HEK293 (cell line): ENCODE measurements around the gene JAKMIP1.

ENCODE experiments used
- CTCF ChIA-PET: fragments of 350-600 bp; formaldehyde crosslinking; extraction: SDS; loops from one replicate; lab custom pipeline; 2021; ENCODE audit warnings: antibody characterized with exemption; lab: Yijun Ruan, JAX
- POLR2A ChIA-PET: fragments of 300-600 bp; formaldehyde crosslinking; extraction: SDS; loops from one replicate; lab custom pipeline; 2020; ENCODE audit warnings: antibody characterized with exemption, inconsistent platforms; lab: Yijun Ruan, JAX
- H3K27ac ChIP-seq: fragments of 200-500 bp; sonication (Bioruptor generic); 2 replicates; pipeline ENCODE4 v1.5.1; 2014; ENCODE audit warnings: low read depth, low read length, control low read depth, inconsistent platforms; ENCODE audit errors: extremely low read depth
- H3K36me3 ChIP-seq, 2 experiments: fragments of 200-500 bp in 1 of 2; sonication (Bioruptor generic) in 1 of 2; 1 replicate in 1 of 2; 2 replicates in 1 of 2; pipeline ENCODE4 v1.5.1; 2014 to 2017; ENCODE audit warnings: inconsistent platforms in 2 of 2, low read length in 2 of 2; ENCODE audit not compliant: control insufficient read depth in 2 of 2, insufficient read depth in 1 of 2
- H3K4me1 ChIP-seq: fragments of 200-500 bp; sonication (Bioruptor generic); 2 replicates; pipeline ENCODE4 v1.5.1; 2014; ENCODE audit warnings: mild to moderate bottlenecking, low read length, inconsistent platforms; ENCODE audit not compliant: control insufficient read depth, insufficient read depth
- H3K4me3 ChIP-seq: 2 replicates; pipeline ENCODE4 v1.5.1; 2011; ENCODE audit warnings: low read depth, mild to moderate bottlenecking, control low read depth, low read length, moderate library complexity
- H3K9me3 ChIP-seq: fragments of 200-500 bp; sonication (Bioruptor generic); 2 replicates; pipeline ENCODE4 v1.5.1; 2014; ENCODE audit warnings: low read depth, low read length, inconsistent platforms; ENCODE audit not compliant: control insufficient read depth, insufficient read depth
- BCL11A ChIP-seq: fragments of 450-650 bp; formaldehyde crosslinking; IDR thresholded peaks from 2 replicates; pipeline ENCODE4 v1.5.1; 2016; ENCODE audit warnings: low read depth, missing biosample characterization, missing genetic modification characterization
- BCL6B ChIP-seq: fragments of 450-650 bp; formaldehyde crosslinking; IDR thresholded peaks from 2 replicates; pipeline ENCODE4 v1.5.1; 2017; ENCODE audit warnings: missing biosample characterization, missing genetic modification characterization
- ELK4 ChIP-seq: IDR thresholded peaks from 2 replicates; pipeline ENCODE4 v1.6.1; 2011; ENCODE audit warnings: mild to moderate bottlenecking, low read depth, low read length, borderline replicate concordance
- FEZF1 ChIP-seq: fragments of 450-650 bp; formaldehyde crosslinking; IDR thresholded peaks from 2 replicates; pipeline ENCODE4 v1.5.1; 2016; ENCODE audit warnings: missing biosample characterization, missing genetic modification characterization
- IKZF3 ChIP-seq: fragments of 450-650 bp; IDR thresholded peaks from 2 replicates; pipeline ENCODE4 v1.5.0; 2018; ENCODE audit warnings: missing biosample characterization, mild to moderate bottlenecking, missing genetic modification characterization, moderate library complexity
- OSR2 ChIP-seq: fragments of 450-650 bp; formaldehyde crosslinking; IDR thresholded peaks from 2 replicates; pipeline ENCODE4 v1.5.1; 2016; ENCODE audit warnings: missing biosample characterization, missing genetic modification characterization
- PBX3 ChIP-seq: sonication (generic); formaldehyde crosslinking; IDR thresholded peaks from 2 replicates; pipeline ENCODE4 v1.8.1; 2022; ENCODE audit warnings: mild to moderate bottlenecking, moderate library complexity, missing genetic modification reagents
- SETDB1 ChIP-seq: IDR thresholded peaks from one replicate; pipeline ENCODE4 v1.6.1; 2017; ENCODE audit warnings: mild to moderate bottlenecking, low read length, moderate library complexity, mixed read lengths; ENCODE audit not compliant: insufficient read length
- ZBTB20 ChIP-seq: fragments of 450-650 bp; formaldehyde crosslinking; IDR thresholded peaks from 2 replicates; pipeline ENCODE4 v1.5.1; 2016; ENCODE audit warnings: missing biosample characterization, missing genetic modification characterization
- ZBTB7A ChIP-seq: fragments of 450-650 bp; formaldehyde crosslinking; IDR thresholded peaks from 2 replicates; pipeline ENCODE4 v1.5.1; 2016; ENCODE audit warnings: low read depth, missing biosample characterization, missing genetic modification characterization
- ZFP69B ChIP-seq: fragments of 450-650 bp; formaldehyde crosslinking; IDR thresholded peaks from 2 replicates; pipeline ENCODE4 v1.5.1; 2016; ENCODE audit warnings: missing biosample characterization, missing genetic modification characterization
- ZNF112 ChIP-seq: fragments of 450-650 bp; formaldehyde crosslinking; IDR thresholded peaks from 2 replicates; pipeline ENCODE4 v1.5.0; 2017; ENCODE audit warnings: missing biosample characterization, missing genetic modification characterization
- ZNF140 ChIP-seq: fragments of 450-650 bp; formaldehyde crosslinking; IDR thresholded peaks from 2 replicates; pipeline ENCODE4 v1.5.1; 2016; ENCODE audit warnings: missing biosample characterization, missing genetic modification characterization
- ZNF16 ChIP-seq: fragments of 450-650 bp; formaldehyde crosslinking; IDR thresholded peaks from 2 replicates; pipeline ENCODE4 v1.5.1; 2016; ENCODE audit warnings: low read depth, missing biosample characterization, missing genetic modification characterization
- ZNF2 ChIP-seq: fragments of 450-650 bp; formaldehyde crosslinking; IDR thresholded peaks from 2 replicates; pipeline ENCODE4 v1.5.1; 2016; ENCODE audit warnings: missing biosample characterization, missing genetic modification characterization
- ZNF274 ChIP-seq, 2 experiments: fragments of 200-500 bp in 1 of 2; fragments of 450-650 bp in 1 of 2; sonication (Bioruptor generic) in 1 of 2; formaldehyde crosslinking in 1 of 2; IDR thresholded peaks; 2 replicates each; pipeline versions ENCODE4 v1.5.1 to v1.6.1; 2014 to 2016; ENCODE audit warnings: borderline replicate concordance in 1 of 2, inconsistent platforms in 1 of 2, low read length in 1 of 2, missing biosample characterization in 1 of 2, missing genetic modification characterization in 1 of 2
- ZNF311 ChIP-seq: fragments of 450-650 bp; formaldehyde crosslinking; IDR thresholded peaks from 2 replicates; pipeline ENCODE4 v1.5.1; 2017; ENCODE audit warnings: missing biosample characterization, missing genetic modification characterization, borderline replicate concordance
- ZNF404 ChIP-seq: fragments of 450-650 bp; formaldehyde crosslinking; IDR thresholded peaks from 2 replicates; pipeline ENCODE4 v1.5.1; 2017; ENCODE audit warnings: missing biosample characterization, missing genetic modification characterization
- ZNF48 ChIP-seq: fragments of 450-650 bp; formaldehyde crosslinking; IDR thresholded peaks from 2 replicates; pipeline ENCODE4 v1.5.1; 2016; ENCODE audit warnings: missing biosample characterization, missing genetic modification characterization
- ZNF488 ChIP-seq: fragments of 450-650 bp; formaldehyde crosslinking; IDR thresholded peaks from 2 replicates; pipeline ENCODE4 v1.5.1; 2016; ENCODE audit warnings: missing biosample characterization, missing genetic modification characterization
- ZNF510 ChIP-seq: fragments of 450-650 bp; formaldehyde crosslinking; IDR thresholded peaks from 2 replicates; pipeline ENCODE4 v1.5.1; 2018; ENCODE audit warnings: mild to moderate bottlenecking, missing genetic modification characterization, missing biosample characterization; ENCODE audit not compliant: insufficient replicate concordance
- ZNF514 ChIP-seq: fragments of 450-650 bp; formaldehyde crosslinking; IDR thresholded peaks from 2 replicates; pipeline ENCODE4 v1.5.1; 2016; ENCODE audit warnings: missing biosample characterization, missing genetic modification characterization
- ZNF529 ChIP-seq: fragments of 450-650 bp; formaldehyde crosslinking; IDR thresholded peaks from 2 replicates; pipeline ENCODE4 v1.5.1; 2017; ENCODE audit warnings: missing genetic modification characterization, missing biosample characterization; ENCODE audit not compliant: insufficient replicate concordance
- ZNF600 ChIP-seq: fragments of 450-650 bp; formaldehyde crosslinking; IDR thresholded peaks from 2 replicates; pipeline ENCODE4 v1.5.1; 2016; ENCODE audit warnings: missing biosample characterization, missing genetic modification characterization
- ZNF645 ChIP-seq: fragments of 450-650 bp; formaldehyde crosslinking; IDR thresholded peaks from 2 replicates; pipeline ENCODE4; 2016; ENCODE audit warnings: missing biosample characterization, missing genetic modification characterization
- ZNF660 ChIP-seq: fragments of 450-650 bp; IDR thresholded peaks from 2 replicates; pipeline ENCODE4 v1.5.1; 2018; ENCODE audit warnings: missing biosample characterization, mild to moderate bottlenecking, missing genetic modification characterization
- ZNF664 ChIP-seq: fragments of 450-650 bp; formaldehyde crosslinking; IDR thresholded peaks from 2 replicates; pipeline ENCODE4 v1.5.1; 2016; ENCODE audit warnings: missing biosample characterization, missing genetic modification characterization
- ZNF777 ChIP-seq: fragments of 450-650 bp; formaldehyde crosslinking; IDR thresholded peaks from 2 replicates; pipeline ENCODE4 v1.5.1; 2017; ENCODE audit warnings: missing biosample characterization, missing genetic modification characterization, borderline replicate concordance
- ZNF792 ChIP-seq: fragments of 450-650 bp; formaldehyde crosslinking; IDR thresholded peaks from 2 replicates; pipeline ENCODE4 v1.5.1; 2016; ENCODE audit warnings: missing biosample characterization, missing genetic modification characterization
- ZNF830 ChIP-seq: fragments of 450-650 bp; IDR thresholded peaks from 2 replicates; pipeline ENCODE4 v1.5.0; 2018; ENCODE audit warnings: missing biosample characterization, missing genetic modification characterization, low read depth, mild to moderate bottlenecking, moderate library complexity

Gene JAKMIP1

GRCh38 chr4:6017800-6018199 lies 182.5 kb downstream of the JAKMIP1 start:
- Histone ChIP-seq H3K36me3 (no peaks in the 10 kb centered on the region), H3K4me3 (no peak overlapping the region), H3K27ac (no peak overlapping the region), H3K4me1 (no peaks in the 10 kb centered on the region), H3K9me3 (no peaks in the 10 kb centered on the region)
- ChIA-PET CTCF (no interaction called here), POLR2A (no interaction called here)
- TF ChIP-seq ZNF510 (tag by site-specific recombination) (no peak), SETDB1 (no peak), ZNF274 (IDR thresholded peaks at IDR 0.05; ENCODE audit: low read length) (no peak), ZNF274 (tag by site-specific recombination; IDR thresholded peaks at IDR 0.05; ENCODE audit: borderline replicate concordance) (no peak), ZNF529 (no peak), BCL6B (tag by site-specific recombination) (no peak), ELK4 (no peak), ZNF48 (tag by site-specific recombination) (no peak), ZNF112 (tag by site-specific recombination) (no peak), PBX3 (no peak), ZNF514 (tag by site-specific recombination) (no peak), FEZF1 (tag by site-specific recombination) (no peak), ZNF777 (tag by site-specific recombination) (no peak), ZNF645 (tag by site-specific recombination) (no peak), ZBTB7A (tag by site-specific recombination) (no peak), ZNF16 (tag by site-specific recombination) (no peak), ZNF600 (tag by site-specific recombination) (no peak)

- TF ChIP-seq ZNF311 (tag by site-specific recombination) (no peak), IKZF3 (tag by site-specific recombination) (no peak), ZNF660 (tag by site-specific recombination) (no peak), ZBTB20 (tag by site-specific recombination) (no peak), ZNF140 (tag by site-specific recombination) (no peak), ZNF664 (tag by site-specific recombination) (no peak), ZNF792 (tag by site-specific recombination) (no peak), ZFP69B (tag by site-specific recombination) (no peak), BCL11A (tag by site-specific recombination) (no peak), ZNF830 (no peak), ZNF404 (no peak), OSR2 (tag by site-specific recombination) (no peak), ZNF488 (tag by site-specific recombination) (no peak), ZNF2 (tag by site-specific recombination) (no peak)
- no peaks in the 10 kb centered on the region for H3K4me1 ChIP-seq
- ChIA-PET POLR2A (no interaction called here), CTCF (interaction anchor here (2.1 kb wide), 1 partner anchor 18 kb away, joined by 9 read pairs; no protein-coding TSS in a partner anchor)
- H3K4me3 ChIP-seq: no peak overlapping the region
- H3K9me3 ChIP-seq: no peaks in the 10 kb centered on the region
- H3K27ac ChIP-seq: no peak overlapping the region
- no peaks in the 10 kb centered on the region for H3K36me3 ChIP-seq
Measured at GRCh38 chr4:6017030-6017429, 183.3 kb downstream of the JAKMIP1 start.
